GM19455 (cell line): Measurements from ENCODE around the gene ANKRD18A.
"Not testable (repeated sequence)": the region's sequence is repeated elsewhere in the genome, so short reads cannot be mapped to it uniquely, and the experiment has no call there.

Source experiments
- ATAC-seq: cut with Tn5 transposase; IDR thresholded peaks from one replicate; pipeline ENCODE4 v1.9.1; 2021; ENCODE audit not compliant: unreplicated experiment

Gene ANKRD18A

DNA sequence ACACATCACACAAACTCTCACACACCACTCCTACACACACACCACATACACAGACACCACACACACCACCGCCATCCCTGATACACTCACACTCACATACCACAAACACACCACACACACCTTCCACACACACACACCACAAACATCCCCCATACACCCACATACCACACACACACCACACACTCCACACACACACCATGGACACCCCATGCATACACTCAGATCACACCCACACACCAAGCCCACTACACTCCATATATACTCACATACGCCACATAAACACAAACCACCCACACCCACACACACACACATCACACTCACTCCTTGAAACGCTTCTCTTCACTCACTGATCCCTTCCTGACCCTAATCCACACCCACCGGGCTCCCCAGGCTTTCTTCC is 9.1 kb upstream of the ANKRD18A start:
- ATAC-seq = no peak

DNA sequence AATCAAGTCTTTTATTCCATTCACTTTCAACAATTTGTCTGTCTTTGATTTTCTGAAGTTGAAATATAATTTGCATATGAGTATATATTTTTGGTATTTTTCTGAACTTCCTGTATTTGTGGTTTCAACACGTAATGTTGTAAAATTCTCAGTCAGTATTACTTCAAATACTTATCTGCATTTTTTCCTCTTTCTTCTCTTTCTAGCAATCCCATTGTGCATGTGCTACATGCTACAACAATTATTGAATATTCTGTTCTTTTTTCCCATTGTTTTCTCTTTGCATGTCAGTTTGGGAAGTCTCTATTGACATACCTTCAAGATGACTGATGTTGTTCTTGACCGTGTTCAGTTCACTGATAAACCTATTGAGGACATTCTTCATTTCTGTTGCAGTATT is 5.6 kb upstream of the ANKRD18A start:
- ATAC-seq = no peak

DNA sequence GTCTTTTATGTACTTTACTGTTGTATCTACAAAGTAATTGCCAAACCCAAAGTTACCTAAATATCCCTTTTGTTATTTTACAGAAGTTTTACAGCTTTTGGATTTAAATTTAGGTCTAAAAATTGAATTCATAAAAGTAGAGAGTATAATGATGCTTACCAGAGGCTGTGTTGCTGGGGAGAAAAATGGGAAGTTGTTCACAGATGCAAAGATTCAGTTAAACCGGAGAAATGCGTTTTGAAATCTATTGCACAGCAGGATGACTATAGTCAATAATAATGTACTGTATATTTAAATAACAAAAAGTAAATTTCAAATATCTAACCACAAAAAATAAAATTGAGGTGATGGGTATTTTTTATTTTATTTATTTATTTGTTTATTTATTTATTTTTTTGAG is 2.6 kb upstream of the ANKRD18A start:
- ATAC-seq = no peak

DNA sequence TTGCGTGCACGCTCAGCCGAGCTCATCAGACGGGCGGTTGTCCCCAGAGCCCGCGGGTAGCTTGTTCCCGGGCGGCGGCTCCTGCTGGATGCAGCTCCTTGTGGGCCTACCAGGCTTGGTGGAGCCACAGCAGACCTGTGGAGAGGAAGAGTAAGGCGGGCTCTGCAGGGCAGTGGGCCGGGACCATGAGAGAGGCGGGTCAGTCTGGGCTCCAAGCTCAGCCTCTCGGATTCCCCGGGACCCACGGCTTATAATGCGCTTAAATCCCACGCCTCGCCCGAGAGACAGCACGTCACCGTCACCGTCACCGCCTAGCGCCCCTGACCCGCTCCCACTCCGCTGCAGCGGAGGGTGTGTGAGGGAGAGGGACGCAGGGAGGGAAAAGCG is 1.9 kb upstream of the ANKRD18A start:
- ATAC-seq = no peak

DNA sequence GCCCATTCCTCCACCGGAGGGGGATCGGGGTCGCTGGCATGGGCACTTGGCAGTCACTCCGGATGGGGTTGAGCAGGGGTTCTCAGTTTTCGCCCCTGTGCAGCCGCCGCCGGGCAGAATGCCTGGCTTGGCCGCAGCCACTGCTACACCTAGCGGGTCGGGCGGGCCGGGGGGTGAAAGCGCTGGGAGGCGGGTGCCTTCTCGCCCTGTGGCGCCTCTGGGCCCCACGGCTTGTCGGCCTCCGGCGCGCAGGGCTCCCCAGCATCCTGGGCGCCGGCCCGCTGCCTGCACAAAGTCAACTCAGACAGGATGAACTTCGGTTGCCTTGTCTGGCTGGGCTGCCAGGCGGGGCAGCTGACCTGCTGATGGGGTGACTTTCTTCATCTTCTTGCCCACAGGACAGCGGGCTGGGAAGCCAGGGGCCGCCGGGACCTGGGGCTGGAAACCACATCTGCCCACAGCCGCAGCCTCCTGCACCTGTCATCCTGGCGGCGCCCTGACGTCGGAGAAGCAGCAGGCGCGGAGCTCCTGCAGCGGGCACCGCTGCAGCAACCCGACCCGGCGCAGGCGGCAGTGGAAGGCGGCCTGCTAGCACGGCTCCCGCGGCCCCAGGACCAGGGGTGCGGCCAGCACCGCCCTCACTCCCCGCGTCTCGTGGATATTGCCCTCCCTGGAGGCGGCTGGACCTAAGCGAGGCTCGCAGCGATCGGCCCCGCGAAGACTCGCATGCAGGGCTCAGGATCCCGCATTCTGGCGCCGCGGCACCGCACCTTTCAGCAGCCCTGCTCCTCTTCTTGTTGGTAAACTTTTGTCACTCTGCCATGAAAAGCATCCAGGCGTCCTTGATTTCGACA is 1.3 kb upstream of the ANKRD18A start:
- peak; percentile 47 for ATAC-seq

DNA sequence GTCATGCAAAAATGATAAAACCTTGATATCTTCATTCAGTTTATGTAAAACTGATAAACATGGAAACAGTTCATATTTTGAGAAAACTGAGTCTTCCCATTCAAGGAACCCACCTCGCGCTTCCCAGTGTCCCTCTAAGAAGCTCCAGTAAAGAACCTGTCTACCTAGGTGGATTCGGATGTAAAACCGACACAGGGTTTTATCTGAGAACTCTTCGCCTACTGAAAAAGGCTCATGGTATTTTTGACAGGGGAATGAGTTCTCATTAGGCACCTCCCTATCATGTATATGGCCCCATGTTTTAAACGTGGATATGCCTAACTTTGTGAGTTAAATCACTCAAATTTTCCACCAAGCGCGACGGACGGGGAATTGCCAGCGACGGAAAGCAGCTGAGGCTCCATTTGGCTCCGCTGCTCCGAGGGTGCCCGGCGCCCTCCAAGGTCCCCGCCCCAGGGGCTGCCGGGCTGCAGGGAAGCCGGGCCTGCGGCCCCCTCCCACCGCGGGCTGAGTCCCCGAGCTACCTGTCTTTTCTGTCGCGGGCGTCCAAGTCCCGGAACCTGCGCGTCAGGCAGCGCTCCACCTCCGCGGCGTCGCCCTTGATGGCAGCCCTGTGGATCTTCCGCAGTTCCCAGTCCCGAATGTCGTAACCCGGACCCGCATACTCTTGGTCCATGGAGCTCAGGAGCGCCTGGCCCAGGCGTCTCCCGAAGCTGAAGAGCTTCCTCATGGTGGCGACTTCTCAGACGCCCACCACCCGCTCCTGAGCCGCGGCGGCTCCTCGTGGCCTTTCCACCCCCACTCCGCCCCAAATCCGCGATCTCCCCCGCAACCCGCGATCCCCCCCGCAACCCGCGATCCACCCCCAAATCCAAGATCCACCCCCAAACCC is 594 bp downstream of the ANKRD18A start:
- ATAC-seq = no peak

DNA sequence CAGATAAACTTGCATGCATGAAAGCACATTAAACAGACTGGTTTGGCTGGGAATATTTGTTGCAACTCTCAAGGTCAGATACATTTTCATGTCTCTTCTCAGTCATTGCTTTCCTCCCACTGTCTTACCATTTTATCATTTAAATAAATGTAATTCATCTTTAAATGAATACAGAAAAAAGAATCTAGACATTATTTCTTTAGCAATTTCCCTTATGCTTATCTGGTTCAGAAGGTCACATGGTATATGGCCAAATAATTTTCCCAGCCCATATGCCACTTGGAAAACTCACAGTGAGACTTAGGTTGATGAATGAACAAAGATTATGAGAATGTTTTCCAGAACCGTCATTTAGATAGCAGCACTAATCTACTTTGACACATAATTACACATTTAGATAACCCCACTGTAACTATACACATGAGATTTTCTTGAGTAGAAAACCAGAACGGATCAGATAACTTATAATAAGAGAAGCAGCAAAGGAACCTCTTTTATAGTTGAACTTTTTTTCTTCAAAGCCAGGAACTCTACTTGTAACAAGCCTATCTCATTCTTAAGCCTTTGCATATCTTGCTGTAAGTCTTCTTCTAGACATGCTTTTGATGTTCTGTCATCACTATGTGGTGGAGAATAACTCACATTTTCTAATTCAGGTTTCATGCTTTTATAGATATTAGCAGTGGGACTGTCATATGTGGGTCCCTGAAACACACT is 22.2 kb downstream of the ANKRD18A start:
- ATAC-seq = not testable (repeated sequence)

DNA sequence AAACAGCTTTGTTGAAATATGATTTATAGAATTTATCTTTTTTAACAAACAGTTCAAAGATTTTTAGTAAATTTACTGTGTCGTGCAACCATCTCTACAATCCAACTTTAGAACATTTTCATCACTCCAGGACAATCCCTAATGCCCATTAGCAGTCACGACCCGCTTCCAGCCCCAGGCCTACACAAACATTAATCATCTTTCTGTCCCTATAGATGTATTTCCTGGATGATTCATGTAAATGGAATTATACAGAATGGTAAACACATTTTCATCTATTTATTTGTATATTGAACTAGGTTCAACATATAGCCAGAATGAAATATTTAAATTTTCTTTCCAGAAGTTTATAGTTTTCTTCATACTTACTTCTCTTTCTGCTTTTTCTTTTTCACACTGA is 25.3 kb downstream of the ANKRD18A start:
- not testable (repeated sequence) for ATAC-seq

DNA sequence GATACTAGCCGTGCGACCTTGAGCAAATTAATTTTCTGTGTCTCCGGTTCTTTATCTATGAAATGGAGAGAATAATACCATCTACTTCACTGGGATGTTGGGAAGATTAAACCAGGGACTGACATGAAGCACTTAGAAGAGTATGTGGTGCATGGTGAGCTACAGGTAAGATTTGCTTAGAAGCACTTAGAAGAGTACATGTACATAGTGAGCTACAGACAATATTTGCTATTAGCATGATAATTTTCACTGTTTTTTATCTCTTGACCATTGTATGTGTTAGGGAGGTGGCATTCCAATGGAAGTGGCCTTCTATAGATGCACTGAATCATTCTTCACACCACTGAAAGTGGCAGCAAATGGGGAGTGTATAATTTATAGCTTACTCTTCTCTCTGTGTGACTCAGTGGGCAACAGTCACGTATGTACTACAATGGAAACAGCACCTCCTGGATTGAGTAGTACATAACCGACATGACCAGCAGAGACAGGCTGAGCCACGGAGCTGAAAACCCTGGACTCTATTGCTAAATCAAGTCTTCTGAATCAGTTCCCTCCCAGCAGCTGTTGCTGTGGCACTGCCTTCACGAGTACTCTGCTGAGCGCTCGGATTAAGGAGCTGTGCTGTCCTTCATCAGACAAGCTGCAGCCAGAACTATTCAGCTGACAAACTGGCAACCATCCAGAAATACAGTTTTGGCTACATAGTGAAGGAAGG is 28.9 kb downstream of the ANKRD18A start:
- not testable (repeated sequence) for ATAC-seq

DNA sequence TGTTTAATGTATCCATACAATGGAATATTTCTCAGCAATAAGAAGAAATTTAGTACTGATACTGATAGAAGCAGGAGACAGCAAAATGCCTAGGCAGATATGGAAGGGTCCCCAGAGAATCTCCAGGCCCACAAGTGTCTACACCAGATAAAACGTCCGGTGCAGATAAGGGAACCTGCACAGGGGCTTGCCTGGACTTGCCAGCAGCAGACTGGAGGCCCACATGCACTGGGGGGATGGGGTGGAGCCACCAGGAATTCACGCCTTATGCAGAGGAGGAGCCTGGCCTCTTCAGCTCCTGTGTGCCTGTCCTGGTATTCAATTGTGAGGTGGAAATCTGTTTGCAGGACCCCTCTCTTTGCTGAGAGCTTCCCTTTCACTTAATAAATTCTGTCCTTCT is 36.6 kb downstream of the ANKRD18A start:
- not testable (repeated sequence) for ATAC-seq

DNA sequence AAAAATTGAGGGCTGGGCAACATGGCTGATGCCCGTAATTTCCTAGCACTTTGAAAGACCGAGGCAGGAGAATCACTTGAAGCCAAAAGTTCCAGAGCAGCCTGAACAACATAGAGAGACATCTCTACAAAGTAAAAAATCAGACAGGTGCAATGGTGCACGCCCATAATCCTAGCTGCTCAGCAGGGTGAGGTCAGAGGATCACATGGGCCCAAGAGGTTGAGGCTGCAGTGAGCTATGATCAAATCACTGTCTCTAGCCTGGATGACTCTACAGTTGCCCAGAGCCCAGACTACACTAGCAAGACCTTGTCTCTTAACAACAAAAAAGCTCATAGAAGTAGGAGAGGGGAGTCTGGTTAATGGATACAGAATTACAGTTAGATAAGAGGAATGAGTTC is 40.3 kb downstream of the ANKRD18A start:
- not testable (repeated sequence) for ATAC-seq

DNA sequence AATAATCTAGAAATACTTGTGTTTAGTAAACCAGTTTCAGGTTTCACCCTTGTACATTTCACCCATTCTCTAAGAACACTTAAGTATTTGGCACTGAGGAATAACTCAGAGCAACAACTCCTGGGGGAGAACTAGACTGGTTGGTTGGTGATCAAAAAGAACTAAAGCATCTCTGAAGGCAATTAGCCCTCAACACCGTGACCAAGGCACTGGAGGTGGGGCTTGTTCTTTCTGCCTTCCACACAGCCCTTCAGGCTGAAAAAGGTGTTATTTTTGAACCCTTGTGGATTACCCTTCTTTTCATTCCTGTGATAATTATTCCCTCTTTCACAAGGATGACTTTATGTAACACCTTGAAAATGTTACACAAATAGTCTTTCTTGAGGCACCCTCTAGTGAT is 44.2 kb downstream of the ANKRD18A start:
- not testable (repeated sequence) for ATAC-seq

DNA sequence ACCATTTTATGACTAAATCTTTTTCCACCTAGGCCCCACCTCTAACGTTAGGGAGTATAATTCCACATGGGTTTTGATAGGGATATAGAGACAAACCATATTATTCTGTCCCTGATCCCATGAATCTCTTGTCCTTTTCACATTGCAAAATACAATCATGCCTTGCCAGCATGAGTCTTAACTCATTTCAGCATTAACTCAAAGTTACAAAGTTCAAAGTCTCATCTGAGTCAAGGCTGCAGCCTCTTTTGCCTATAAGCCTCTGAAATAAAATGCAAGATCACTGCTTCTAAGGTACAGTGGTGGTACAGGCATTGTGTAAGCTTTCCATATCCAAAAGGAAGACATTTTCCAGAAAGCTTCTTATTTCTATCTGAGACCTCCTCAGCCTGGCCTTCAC is 54.3 kb downstream of the ANKRD18A start:
- not testable (repeated sequence) for ATAC-seq

DNA sequence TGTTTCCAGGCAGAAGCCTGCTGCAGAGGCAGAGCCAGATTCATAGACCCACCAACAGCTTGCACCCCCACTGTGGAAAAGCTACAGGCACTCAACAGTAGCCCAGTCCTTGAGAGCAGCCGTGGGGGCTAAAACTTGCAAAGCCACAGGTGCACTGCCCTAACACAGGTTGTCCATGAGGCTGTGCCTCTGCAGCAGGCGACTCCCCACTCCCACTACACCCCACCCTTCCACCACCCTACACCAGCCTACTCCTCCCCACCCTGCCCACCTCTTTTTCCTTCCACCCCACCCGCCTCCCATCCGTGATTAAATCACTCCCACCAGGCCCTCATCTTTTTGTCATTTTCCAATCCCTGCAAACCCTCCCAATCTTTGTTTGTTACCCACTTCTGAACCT is 55.2 kb downstream of the ANKRD18A start:
- ATAC-seq = not testable (repeated sequence)

DNA sequence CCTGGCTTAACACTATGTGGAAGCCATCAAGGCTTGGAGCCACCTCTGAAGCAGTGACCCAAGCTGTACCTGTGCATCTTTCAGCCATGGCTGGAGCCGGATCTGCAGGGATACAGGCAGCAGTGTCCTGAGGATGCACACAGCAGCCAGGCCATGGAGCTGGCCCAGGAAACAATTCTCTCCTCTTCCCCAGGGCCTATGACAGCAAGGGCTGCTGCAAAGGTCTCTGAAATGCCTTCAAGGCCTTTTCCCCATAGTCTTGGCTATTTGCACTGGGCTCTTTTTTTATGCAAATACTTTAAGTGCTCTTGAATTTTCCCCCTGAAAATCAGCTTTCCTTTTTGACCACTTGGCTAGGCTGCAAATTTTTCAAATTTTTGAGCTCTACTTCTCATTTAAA is 56.5 kb downstream of the ANKRD18A start:
- ATAC-seq = not testable (repeated sequence)

DNA sequence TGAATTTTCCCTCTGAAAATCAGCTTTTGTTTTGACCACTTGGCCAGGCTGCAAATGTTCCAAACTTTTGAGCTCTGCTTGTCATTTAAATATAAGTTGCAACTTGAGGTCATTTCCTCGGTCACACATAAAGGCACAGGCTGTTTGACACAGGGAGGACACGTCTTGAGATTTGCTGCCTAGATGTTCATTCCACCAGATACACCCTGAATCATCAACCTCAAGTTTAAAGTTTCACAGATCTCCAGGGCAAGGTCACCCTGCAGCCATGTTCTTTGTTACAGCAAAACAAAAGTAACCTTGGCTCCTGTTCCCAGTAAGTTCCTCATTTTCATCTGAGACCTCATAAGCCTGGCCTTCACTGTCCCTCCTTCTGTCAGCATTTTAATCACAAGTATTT is 59.3 kb downstream of the ANKRD18A start:
- not testable (repeated sequence) for ATAC-seq

DNA sequence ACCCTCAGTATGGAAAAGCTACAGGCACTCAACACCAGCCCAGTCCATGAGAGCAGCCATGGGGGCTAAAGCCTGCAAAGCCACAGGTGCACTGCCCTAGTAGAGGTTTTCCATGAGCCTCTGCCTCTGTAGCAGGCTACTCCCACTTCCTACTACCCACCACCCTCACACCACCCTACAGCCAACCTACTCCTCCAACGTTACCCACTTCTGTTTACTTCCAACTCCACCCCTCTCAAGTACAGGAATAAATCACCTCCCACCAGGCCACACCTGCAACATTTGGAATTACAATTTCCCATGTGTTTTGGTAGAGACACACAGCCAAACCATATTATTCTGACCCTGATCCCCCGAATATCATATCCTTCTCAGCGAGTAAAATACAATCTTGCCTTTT is 61.2 kb downstream of the ANKRD18A start:
- not testable (repeated sequence) for ATAC-seq

DNA sequence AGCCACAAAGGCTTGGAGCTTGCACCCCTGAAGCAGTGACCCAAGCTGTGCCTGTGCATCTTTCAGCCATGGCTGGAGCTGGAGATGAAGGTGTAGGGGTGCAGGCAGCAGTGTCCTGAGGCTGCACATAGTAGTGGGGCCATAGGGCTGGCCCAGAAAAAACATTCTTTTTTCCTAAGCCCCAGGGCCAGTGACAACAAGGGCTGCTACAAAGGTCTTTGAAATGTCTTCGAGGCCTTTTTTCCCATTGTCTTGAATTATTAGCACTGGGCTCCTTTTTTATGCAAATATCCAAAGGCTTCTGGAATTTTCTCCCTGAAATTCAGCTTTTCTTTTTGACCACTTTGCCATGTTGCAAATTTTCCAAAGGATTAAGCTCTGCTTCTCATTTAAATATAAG is 62.6 kb downstream of the ANKRD18A start:
- not testable (repeated sequence) for ATAC-seq

DNA sequence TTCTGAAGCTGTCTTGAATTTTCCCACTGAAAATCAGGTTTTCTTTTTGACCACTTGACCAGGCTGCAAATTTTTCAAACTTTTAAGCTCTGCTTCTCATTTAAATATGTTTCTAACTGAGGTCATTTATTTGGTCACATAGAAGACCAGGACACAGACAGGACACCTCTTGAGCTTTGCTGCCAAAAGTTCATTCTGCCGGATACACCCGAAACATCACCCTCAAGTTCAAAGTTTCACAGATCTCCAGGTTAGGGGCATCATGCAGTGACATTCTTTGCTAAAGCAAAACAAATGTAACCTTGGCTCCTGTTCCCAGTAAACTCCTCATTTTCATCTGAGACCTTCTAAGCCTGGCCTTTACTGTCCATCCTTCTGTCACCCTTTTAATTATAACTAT is 65.4 kb downstream of the ANKRD18A start:
- ATAC-seq = not testable (repeated sequence)

DNA sequence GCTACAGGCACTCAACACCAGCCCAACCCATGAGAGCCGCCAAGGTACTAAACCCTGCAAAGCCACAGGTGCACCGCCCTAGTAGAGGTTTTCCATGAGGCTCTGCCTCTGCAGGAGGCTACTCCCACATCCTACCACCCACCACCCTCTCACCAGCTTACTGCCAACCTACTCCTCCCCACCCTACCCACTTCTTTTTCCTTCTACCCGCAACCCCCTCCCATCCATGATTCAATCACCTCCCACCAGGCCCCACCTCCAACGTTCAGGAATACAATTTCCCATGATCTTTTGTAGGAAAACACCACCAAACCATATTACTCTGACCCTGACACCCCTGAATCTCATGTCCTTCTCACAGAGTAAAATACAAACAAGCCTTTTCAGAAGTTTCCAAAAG is 67.4 kb downstream of the ANKRD18A start:
- ATAC-seq = not testable (repeated sequence)
